GM11168 (cell line): ENCODE measurements around the gene CLPTM1L.
"Not testable (repeated sequence)": the region's sequence is repeated elsewhere in the genome, so short reads cannot be mapped to it uniquely, and the experiment has no call there.

ENCODE experiments used
- in situ Hi-C: fragments of 300-500 bp; cut with MboI; formaldehyde crosslinking; loops from one replicate; pipeline ENCODE4 v1.12.0; 2022; ENCODE audit warnings: low sequenced_read_pairs; ENCODE audit not compliant: unreplicated experiment

CLPTM1L gene

DNA sequence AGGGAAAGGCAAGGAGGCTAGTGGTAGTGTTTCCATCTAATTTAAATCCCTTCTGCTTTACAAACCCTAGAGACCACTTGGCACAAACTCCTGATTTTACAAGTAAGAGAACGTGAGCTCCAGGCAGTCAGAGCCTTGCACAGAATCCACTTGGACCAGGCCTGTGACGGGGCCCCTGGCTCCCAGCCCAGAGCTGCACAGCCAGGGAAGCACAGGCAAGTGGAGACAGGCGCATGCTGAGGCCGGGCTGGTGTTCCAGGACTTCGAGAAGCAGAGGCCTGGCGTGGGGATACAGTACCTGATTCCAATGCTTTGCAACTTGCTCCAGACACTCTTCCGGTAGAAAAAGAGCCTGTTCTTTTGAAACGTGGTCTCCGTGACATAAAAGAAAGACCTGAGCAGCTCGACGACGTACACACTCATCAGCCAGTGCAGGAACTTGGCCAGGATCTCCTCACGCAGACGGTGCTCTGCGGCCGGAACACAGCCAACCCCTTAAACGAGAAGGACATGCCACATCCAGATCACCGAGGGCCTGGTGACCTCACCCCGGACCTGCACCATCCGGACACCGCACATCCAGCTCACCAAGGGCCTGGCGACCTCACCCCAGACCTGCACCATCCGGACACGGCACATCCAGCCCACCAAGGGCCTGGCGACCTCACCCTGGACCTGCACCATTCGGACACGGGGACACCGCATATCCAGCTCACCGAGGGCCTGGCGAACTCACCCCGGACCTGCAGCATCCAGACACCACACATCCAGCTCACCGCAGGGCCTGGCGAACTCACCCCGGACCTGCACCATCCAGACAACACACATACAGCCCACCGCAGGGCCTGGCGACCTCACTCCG, 62.5 kb downstream of the CLPTM1L start:
- in situ Hi-C loops = no loop called here

DNA sequence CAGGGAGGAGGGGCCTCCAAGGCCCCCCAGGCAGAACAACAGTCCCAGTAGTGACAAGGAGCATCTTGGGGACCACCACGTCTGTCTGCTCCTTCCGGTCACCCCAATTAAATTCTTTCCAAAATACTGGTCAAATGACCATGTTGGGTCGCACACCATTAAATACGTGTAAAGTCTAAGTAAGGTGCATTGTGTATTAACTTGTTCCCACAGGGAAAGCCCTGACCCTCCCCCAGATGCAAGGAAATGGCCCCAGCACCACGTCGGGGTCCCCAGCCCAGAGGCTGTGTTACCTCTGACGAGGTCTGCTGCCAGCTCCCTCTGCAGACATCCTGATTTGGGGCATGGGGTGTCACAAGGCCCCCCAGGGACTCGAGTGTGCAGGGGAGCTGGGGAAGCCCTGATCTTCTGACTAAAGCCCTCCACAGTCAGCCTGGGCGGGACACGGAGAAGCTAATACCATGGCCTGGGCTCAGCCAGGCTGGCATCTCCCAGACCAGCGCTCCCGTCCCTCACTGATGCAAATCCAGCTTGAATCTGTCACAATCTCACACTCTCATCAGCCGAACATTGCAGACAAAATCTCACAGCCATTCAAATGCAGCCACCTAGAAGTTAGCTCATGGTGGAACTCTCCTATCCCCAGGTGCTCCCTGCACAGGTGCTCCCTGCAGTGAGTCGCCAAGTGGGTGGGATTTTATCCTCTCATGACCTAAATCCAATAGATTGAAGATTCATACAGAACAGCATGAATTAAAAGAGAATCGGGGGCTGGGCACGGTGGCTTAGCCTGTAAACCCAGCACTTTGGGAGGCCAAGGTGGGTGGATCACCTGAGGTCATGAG, 63.6 kb downstream of the CLPTM1L start:
- in situ Hi-C loops = no loop called here

DNA sequence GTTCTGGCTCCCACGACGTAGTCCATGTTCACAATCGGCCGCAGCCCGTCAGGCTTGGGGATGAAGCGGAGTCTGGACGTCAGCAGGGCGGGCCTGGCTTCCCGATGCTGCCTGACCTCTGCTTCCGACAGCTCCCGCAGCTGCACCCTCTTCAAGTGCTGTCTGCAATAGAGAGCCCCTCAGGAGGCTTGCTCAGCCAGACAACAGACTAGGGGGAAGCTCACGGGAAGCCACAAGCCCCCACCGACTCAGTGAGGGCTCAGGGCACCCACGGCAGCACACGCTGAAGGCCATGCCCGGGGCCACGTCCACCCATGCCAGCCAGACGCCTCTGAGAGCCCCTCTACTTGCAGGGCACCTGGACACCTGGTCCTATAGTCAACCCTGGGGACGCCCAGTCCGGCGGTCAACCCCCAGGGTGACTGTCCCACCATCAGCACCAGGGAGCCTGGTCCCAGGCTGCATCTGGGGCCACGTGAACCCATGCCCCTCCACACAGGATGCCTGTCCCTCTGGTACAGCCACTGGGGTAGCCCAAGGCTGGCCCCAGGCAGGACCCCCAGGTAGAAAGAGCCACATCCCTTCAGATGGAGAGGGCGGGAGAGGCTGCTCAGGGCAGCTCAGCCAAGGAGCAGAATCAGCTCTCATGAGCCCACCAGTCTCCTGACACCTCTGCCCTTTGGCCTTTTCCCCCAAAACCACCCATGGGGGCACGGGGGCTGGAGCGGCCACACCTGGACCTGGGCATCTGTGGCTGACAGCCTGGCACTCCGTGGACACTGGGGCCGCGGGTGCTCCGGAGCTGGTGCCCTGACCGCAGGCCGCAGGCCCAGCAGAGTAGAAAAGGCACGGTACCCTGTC, 64.5 kb downstream of the CLPTM1L start:
- in situ Hi-C loops = no loop called here

DNA sequence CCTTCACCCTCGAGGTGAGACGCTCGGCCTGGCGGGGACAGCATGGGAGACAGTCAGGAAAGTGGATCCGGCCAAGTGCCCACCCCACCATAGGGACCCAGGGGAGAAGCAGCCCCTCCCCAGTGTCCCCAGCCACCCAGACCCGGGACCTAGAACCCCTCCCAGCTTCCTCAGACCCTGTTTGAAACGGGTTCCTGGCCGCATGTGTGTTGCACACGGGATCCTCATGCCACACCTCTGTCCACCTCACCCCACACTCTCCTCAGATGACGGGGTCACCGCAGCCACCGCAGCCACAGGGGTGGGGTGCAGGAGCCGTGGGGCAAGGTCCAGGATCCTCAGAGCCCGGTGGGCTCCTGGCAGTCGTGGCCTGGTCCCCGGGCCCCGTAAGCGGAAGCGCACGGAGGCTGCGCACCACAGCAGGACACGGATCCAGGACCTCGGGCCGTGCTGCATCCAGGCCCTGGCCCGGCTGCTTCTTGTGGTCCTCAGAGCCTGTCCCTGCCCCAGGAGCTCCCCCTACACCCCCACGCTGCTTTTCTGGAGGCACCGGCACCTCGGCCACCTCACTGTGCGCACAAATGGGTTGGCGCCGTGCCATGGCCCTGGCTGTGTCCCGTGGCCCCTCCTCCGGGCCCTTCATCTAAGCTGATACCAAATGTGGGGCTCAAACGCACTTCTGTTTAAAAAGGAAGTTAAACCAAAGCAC, 65.3 kb downstream of the CLPTM1L start:
- in situ Hi-C loops = no loop called here

DNA sequence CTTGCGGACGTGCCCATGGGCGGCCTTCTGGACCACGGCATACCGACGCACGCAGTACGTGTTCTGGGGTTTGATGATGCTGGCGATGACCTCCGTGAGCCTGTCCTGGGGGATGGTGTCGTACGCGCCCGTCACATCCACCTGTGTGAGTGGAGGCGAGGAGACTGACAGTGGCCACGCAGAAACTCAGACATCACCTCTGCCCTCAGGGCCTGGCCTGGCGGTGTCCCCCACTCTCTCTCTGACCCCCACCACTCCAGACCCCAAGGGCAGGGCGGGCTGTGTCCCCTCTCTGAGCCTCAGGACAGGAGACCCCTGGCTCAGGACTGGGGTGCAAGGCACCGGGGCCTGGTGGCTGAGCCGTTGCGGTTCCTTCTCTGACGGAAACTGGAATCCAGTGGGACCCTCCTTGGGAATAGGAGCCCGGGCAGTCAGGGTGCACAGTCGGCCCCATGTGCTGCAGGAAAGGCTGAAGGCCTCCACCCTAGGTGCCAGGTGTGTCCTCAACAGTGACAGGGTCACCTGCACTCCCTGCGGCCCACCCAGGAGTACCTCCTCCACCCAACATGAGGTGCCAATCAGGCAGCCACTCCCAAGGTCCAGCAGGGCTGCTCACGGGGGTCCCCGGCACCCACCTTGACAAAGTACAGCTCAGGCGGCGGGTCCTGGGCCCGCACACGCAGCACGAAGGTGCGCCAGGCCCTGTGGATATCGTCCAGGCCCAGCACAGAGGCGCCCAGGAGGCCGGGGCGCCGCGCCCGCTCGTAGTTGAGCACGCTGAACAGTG, 66.0 kb downstream of the CLPTM1L start:
- in situ Hi-C loops = no loop called here

DNA sequence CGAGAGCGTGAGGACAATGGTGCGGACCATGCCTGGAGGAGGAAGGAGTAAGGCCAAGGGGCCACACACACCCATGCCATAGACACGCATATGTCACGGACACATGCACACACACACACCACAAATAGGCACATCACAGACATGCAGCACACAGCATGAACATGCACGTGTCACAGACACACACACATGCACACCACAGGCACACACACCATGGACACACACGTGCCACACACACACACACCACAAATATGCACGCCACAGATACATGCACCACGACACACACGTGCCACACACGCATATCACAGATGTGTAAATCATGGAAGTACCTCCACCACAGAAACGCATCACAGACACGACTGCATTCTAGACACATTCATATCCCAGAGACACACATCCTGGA, 66.7 kb downstream of the CLPTM1L start:
- in situ Hi-C loops = no loop called here

DNA sequence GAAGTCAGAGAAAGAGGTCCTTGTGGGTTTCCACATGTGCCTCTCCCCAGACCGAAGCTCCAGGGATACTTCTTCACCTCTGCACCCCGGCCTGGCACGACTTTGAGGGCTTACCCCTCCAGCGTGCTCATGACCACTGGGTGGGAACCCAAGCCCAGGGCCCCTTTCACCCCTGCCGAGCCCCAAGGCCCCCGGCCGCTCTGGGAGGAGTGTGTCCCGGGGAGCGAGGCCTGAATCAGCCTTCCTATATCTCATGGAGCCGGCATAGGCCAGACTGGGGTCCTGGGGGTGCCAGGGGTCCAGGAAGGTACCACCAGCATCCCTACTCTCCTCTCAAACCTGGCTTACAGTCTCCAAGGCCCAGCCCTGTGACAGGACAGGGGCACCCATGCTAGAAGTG, 67.1 kb downstream of the CLPTM1L start:
- in situ Hi-C loops = no loop called here

DNA sequence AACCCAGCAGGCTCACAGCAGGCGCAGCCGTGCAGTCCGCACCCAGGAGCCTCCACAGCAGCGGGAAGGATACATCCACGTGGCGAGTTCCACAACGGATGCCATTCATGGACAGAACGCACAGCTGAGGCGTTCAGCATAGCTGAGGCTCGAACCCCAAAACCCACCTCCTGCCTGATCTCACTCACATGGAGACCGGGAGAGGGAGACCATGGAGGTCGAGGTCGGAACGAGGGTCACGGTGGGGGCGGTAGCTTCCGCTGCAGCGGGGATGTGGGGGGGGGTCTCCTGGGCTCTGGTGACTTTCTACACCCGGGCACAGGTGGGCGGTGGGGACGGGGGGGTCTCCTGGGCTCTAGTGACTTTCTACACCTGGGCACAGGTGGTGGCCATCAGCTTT, 67.6 kb downstream of the CLPTM1L start:
- in situ Hi-C loops = no loop called here

DNA sequence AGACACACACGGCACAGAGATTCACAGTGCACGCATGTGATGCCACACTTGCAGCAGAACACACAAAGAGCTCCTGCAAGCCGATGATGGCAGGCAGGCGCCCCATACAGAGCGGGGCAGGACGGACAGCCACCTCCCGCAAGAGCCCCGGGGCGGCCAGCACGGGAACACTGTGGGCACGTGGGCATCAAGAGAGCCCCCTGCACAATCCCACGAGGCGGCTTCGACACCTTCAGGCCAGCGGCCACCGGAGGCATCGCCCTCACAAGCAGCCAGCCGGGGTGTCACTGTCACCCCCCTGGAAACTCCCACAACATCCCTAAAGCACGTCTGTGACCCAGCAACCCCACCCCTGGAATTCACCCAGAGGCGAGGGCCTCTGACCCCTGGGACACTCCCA, 68.0 kb downstream of the CLPTM1L start:
- in situ Hi-C loops = no loop called here

DNA sequence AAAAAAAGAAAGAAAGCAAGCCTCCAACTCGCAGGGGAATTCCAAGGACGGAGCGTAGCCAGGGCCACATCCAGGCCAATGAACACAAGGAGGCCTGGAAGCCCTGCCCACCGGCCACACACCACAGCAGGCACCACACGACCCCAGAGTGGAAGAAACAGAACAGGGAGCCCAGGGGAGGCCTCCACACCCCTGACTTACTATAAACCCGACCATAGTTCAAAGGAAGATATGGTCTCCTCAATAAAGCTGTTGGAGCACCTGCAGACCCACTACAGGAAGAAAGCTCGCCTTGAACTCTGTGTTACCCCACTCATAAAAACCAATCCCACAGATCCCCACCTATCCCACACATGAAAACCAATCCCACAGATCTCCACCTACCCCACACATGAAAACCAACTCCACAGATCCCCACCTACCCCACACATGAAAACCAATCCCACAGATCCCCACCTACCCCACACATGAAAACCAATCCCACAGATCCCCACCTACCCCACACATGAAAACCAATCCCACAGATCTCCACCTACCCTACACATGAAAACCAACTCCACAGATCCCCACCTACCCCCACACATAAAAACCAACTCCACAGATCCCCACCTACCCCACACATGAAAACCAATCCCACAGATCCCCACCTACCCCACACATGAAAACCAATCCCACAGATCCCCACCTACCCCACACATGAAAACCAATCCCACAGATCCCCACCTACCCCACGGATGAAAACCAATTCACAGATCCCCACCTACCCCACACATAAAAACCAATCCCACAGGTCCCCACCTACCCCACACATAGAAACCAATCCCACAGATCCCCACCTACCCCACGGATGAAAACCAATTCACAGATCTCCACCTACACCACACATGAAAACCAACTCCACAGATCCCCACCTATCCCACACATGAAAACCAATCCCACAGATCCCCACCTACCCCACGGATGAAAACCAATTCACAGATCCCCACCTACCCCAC, 69.2 kb downstream of the CLPTM1L start:
- in situ Hi-C loops = not testable (repeated sequence)

DNA sequence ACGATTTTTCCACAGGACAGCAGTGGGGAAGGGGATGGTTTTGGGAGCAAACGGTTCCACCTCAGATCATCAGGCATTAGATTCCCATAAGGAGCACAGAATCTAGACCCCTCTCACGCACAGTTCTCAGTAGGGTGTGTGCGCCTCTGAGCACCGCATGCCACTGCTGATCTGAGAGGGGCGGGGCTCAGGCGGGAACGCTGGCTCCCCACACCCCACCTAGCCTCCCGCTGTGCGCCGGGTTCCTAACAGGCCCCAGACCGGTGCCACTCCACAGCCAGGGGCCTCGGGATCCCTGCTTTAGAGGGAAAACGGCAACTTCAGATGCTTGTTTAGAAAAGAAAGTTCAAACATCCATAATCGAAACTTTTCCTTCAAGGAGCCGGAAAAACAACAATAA, 70.4 kb downstream of the CLPTM1L start:
- in situ Hi-C loops = no loop called here

DNA sequence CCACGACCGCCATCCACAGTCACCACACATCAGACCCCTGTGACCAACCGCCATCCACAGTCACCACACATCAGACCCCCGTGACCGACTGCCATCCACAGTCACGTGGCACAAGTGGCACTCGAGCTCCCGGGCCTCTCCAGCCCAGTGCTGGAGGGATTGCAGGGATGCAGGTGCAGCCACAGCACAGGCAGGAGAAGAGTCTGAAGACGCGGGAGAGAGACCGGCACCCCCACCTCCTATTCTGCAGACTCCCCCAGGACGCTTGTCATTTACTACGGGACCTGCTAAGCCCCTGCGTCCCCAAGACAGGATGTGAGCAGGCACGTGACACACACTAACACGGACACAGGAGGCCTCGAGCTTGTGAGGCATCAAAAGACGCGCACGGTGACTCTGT, 71.2 kb downstream of the CLPTM1L start:
- in situ Hi-C loops = no loop called here

DNA sequence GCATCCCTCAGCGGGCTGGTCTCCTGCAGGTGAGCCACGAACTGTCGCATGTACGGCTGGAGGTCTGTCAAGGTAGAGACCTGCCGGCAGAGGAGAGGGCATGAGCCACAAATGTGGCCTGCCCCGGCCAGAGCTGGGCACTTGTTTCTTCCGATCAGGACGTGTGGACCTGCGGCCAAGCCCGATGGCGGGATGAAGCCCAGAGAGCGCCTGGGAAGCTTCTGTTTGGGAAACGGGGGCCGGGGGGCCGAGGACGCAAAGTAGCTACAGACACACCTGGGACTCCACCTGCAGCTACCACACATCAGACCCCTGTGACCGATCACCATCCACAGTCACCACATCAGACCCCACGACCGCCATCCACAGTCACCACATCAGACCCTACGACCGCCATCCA, 72.7 kb downstream of the CLPTM1L start:
- in situ Hi-C loops = no loop called here

DNA sequence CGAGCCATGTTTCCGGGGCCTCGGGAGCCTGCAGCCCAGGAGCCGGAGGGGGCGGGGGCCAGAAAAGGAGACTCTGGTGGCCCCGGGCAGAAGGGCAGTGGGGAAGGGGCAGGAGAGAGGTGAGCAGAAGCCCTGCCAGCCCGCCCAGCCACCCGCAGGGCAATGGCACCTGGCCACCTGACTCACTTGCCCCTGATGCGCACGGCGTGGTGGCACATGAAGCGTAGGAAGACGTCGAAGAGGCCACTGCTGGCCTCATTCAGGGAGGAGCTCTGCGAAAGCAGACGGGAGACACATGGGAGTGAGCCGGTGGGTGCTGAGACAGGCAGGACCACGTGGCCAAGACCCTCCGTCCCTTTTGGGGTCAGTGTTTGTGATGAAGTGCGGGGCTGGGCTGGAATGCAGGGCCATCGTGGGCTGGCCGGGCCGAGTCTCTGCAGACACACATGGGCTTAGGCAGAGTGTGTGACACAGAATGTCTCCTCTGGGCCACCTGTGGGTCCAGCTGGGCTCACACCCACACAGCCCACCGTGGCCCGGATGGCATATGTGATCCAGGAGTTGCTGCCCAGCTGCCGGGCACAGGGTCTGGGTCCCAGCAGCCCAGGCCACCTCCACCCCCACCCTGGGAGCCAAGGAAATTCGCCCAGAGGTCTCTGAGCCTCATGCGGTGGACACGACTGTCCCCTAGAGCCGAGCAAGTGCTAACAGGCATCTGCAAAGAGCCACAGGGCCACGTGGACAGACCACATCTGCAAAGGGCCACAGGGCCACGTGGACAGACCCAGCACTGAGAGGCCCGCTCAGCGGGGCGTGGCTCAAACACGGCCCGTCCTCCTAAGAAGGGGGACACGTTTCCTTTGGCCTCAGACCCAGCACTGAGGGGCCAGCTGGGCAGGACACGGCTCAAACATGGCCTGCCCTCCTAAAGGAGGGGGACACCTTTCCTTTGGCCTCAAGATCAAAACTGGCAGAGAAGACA, 73.7 kb downstream of the CLPTM1L start:
- in situ Hi-C loops = no loop called here

DNA sequence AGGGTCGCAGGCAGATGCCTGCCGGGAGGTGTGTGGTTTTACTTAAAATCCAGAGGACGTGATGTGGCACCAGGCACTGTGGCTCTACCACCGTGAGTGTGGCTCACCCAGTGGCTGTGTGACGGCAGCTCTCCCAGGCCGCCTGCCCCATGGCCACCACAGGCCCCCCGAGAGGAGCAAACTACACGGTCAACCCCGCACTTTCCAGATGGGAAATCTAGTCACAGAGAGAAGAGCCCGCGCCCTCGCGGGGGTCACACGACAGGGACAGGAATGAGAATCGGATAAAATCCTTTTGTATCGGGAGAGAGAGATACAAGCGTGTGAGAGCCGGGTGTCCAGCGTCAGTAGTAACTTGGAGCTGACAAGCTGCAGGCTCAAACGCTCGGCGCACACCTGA, 74.5 kb downstream of the CLPTM1L start:
- in situ Hi-C loops = no loop called here

DNA sequence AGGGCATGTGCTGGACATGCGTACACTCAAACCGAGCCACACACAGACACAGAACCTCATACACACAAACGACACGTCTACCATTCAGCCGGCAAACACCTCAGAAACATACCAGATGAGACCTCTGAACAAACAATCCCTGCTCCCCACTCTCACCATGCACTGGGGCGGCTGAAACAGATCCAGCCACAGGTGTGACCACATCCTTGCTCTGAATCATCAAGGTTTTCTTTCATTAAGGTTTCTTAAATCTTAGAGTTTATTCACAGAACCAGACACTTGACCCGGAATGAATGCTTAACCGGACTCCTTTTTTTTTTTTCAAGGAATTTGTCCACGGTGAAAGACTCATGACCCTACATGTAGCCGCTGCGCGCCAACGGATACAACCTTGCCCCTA, 76.2 kb downstream of the CLPTM1L start:
- in situ Hi-C loops = loop anchor here (5.0 kb wide), 1 partner anchor 39 kb away; no protein-coding TSS in a partner anchor

DNA sequence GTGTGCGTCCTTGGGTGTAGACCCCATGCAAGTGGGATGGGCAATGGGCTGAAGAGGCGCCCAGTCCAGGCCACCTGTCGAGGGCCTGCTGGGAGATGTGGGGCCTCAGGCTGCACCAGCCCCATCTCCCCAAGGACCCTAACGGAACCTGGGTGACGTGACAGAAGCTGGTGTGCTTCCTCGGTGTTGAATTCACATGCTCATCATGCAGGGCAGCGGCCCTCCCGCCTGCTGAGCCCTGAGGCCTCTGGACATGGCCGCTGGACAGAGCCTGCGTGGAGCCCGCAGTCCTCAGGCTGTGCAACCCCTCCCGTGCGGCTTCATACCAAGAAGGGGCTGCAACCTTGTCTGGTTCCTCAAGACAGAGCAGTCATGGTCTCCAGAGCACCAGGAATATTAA, 76.8 kb downstream of the CLPTM1L start:
- in situ Hi-C loops = loop anchor here (5.0 kb wide), 1 partner anchor 39 kb away; no protein-coding TSS in a partner anchor
